IMR-90 (cell line): ENCODE data around the gene EIF2B5. TPM values are rescaled to one million over a fixed set of nuclear protein-coding genes. Genes with fewer than 3 reads are reported as not detected.
"Not testable (repeated sequence)": the region's sequence is repeated elsewhere in the genome, so short reads cannot be mapped to it uniquely, and the experiment has no call there.

Experiments used
- ATAC-seq: fragments of 200-7000 bp; cut with Tn5 transposase; 2 replicates; pipeline ENCODE4 v1.9.1; 2020; ENCODE audit warnings: low read depth, mild to moderate bottlenecking, moderate library complexity
- BruUV-seq: library from RNA; stranded (reverse); fragments of 400-500 nt; replicated peaks from 2 replicates; lab custom pipeline; 2021; lab: Mats Ljungman, UMichigan
- CTCF ChIA-PET: fragments of 300-600 bp; formaldehyde crosslinking; extraction: SDS; loops from one replicate; lab custom pipeline; 2021; ENCODE audit warnings: antibody characterized with exemption; lab: Yijun Ruan, JAX
- POLR2A ChIA-PET: fragments of 300-600 bp; sonication (Branson Sonifier 250); formaldehyde crosslinking; loops from one replicate; lab custom pipeline; 2022; ENCODE audit warnings: antibody characterized with exemption; ENCODE audit not compliant: unreplicated experiment; lab: Charles Lee
- DNase-seq: peaks from one replicate; pipeline ENCODE4 v3.0.0; 2013
- H2AFZ ChIP-seq: replicated peaks from 2 replicates; pipeline ENCODE3; 2013; ENCODE audit warnings: low read length, mild to moderate bottlenecking; ENCODE audit not compliant: poor library complexity
- H2AK5ac ChIP-seq: 2 replicates; pipeline ENCODE4 v1.6.1; 2013; ENCODE audit warnings: low read depth, low read length, inconsistent platforms
- H2AK9ac ChIP-seq: replicated peaks from 2 replicates; pipeline ENCODE3; 2013; ENCODE audit warnings: mild to moderate bottlenecking, low read depth, low read length, moderate library complexity; ENCODE audit not compliant: poor library complexity
- H2BK120ac ChIP-seq: 2 replicates; pipeline ENCODE4 v1.6.1; 2013; ENCODE audit warnings: low read depth, low read length, inconsistent platforms
- H2BK15ac ChIP-seq: 3 replicates; pipeline ENCODE4 v1.6.1; 2013; ENCODE audit warnings: low read depth, low read length, inconsistent platforms
- H2BK20ac ChIP-seq: 2 replicates; pipeline ENCODE4 v1.6.1; 2013; ENCODE audit warnings: low read depth, mild to moderate bottlenecking, inconsistent platforms, low read length, moderate library complexity
- H2BK5ac ChIP-seq: 2 replicates; pipeline ENCODE4 v1.6.1; 2013; ENCODE audit warnings: mild to moderate bottlenecking, low read depth, low read length, inconsistent platforms; ENCODE audit not compliant: poor library complexity, severe bottlenecking
- H3K14ac ChIP-seq: replicated peaks from 2 replicates; pipeline ENCODE4 v1.6.1; 2013; ENCODE audit warnings: low read depth, low read length, inconsistent platforms
- H3K18ac ChIP-seq: 2 replicates; pipeline ENCODE4 v1.6.1; 2013; ENCODE audit warnings: low read depth, low read length, control low read depth
- H3K23ac ChIP-seq: 2 replicates; pipeline ENCODE4 v1.6.1; 2013; ENCODE audit warnings: low read depth, low read length, inconsistent platforms
- H3K27ac ChIP-seq: 2 replicates; pipeline ENCODE4 v1.5.1; 2013; ENCODE audit warnings: mild to moderate bottlenecking, control low read depth, low read length; ENCODE audit not compliant: insufficient read depth
- H3K27me3 ChIP-seq: 2 replicates; pipeline ENCODE4 v1.6.1; 2013; ENCODE audit warnings: low read length; ENCODE audit not compliant: control insufficient read depth, insufficient read depth
- H3K36me3 ChIP-seq: 2 replicates; pipeline ENCODE4 v1.6.1; 2013; ENCODE audit warnings: low read length, mixed read lengths; ENCODE audit not compliant: control insufficient read depth, insufficient read depth
- H3K4ac ChIP-seq: 2 replicates; pipeline ENCODE4 v1.6.1; 2013; ENCODE audit warnings: low read depth, low read length, inconsistent platforms
- H3K4me1 ChIP-seq: 2 replicates; pipeline ENCODE4 v1.6.1; 2013; ENCODE audit warnings: low read length, mixed read lengths; ENCODE audit not compliant: control insufficient read depth, insufficient read depth
- H3K4me2 ChIP-seq: 2 replicates; pipeline ENCODE4 v1.6.1; 2013; ENCODE audit warnings: low read depth, mild to moderate bottlenecking, control low read depth, low read length, moderate library complexity
- H3K4me3 ChIP-seq: 2 replicates; pipeline ENCODE4 v1.5.1; 2013; ENCODE audit warnings: low read depth, mild to moderate bottlenecking, control low read depth, low read length, moderate library complexity; ENCODE audit not compliant: insufficient read depth
- H3K56ac ChIP-seq: 2 replicates; pipeline ENCODE4 v1.6.1; 2013; ENCODE audit warnings: low read length, inconsistent platforms; ENCODE audit not compliant: insufficient read depth; ENCODE audit errors: extremely low read depth
- H3K79me1 ChIP-seq, 2 experiments: 2 replicates each; pipeline ENCODE4 v1.6.1; 2013; ENCODE audit warnings: low read length in 2 of 2, inconsistent platforms in 1 of 2, low read depth in 1 of 2
- H3K9ac ChIP-seq: 2 replicates; pipeline ENCODE4 v1.6.1; 2013; ENCODE audit warnings: low read depth, low read length, control low read depth
- H3K9me1 ChIP-seq: 2 replicates; pipeline ENCODE4 v1.6.1; 2013; ENCODE audit warnings: low read length, inconsistent platforms; ENCODE audit not compliant: insufficient read depth
- H3K9me3 ChIP-seq: 2 replicates; pipeline ENCODE4 v1.6.1; 2013; ENCODE audit warnings: low read length; ENCODE audit not compliant: control insufficient read depth, insufficient read depth
- H4K20me1 ChIP-seq: 2 replicates; pipeline ENCODE4 v1.6.1; 2013; ENCODE audit warnings: low read length, inconsistent platforms; ENCODE audit not compliant: insufficient read depth
- H4K5ac ChIP-seq: 2 replicates; pipeline ENCODE4 v1.6.1; 2013; ENCODE audit warnings: mild to moderate bottlenecking, low read depth, low read length, control low read depth
- H4K8ac ChIP-seq, 2 experiments: 2 replicates each; pipeline ENCODE4 v1.6.1; 2013; ENCODE audit warnings: low read depth in 2 of 2, low read length in 2 of 2, control low read depth in 1 of 2, inconsistent platforms in 1 of 2
- H4K91ac ChIP-seq: 2 replicates; pipeline ENCODE4 v1.6.1; 2013; ENCODE audit warnings: low read depth, low read length, inconsistent platforms; ENCODE audit not compliant: insufficient read depth
- WGBS, 2 experiments: methylation state at CpG; one replicate each; pipeline versions ENCODE4 v1.1.5 to v1.1.7; 2013; ENCODE audit warnings: missing lambda C conversion rate in 2 of 2; ENCODE audit not compliant: insufficient read length in 1 of 2; ENCODE audit errors: extremely low coverage in 2 of 2; 5-methylcytosine and 5-hydroxymethylcytosine counted together
- dilution Hi-C: fragments of 300-500 bp; cut with HindIII; formaldehyde crosslinking; loops from one replicate; pipeline ENCODE4 v1.14.3; 2018; ENCODE audit warnings: low sequenced_read_pairs; ENCODE audit not compliant: unreplicated experiment
- in situ Hi-C: fragments of 300-500 bp; cut with MboI; formaldehyde crosslinking; loops from 3 replicates; pipeline ENCODE4 v1.14.3; 2019; ENCODE audit warnings: low sequenced_read_pairs, inconsistent platforms, mixed read lengths
- intact Hi-C: fragments of 100-400 bp; cut with micrococcal nuclease; formaldehyde crosslinking; loops from 2 replicates; pipeline ENCODE4 v1.10.0; 2022
- polyA plus RNA-seq, 3 experiments: library from polyadenylated mRNA; depleted of rRNA; stranded (reverse); fragments of >200 nt; gene quantifications; 2 replicates each; pipeline ENCODE4 v1.2.3, GENCODE V29; 2012; ENCODE audit warnings: low replicate concordance in 1 of 3
- total RNA-seq: library from RNA; depleted of rRNA; stranded (reverse); fragments of >200 nt; gene quantifications from 2 replicates; pipeline ENCODE4 v1.2.3, GENCODE V29; 2012

The EIF2B5 gene
- total and polyA plus RNA-seq, 2 of the 4 experiments (the other 2 are of a cell fraction), result 31.7 to 37.6 TPM

- H3K56ac ChIP-seq, H2BK120ac ChIP-seq, H3K27ac ChIP-seq, H3K4ac ChIP-seq, H3K4me3 ChIP-seq, H2BK5ac ChIP-seq, H2AK9ac ChIP-seq, H4K8ac ChIP-seq, H2AFZ ChIP-seq, H3K23ac ChIP-seq, H2BK15ac ChIP-seq, BruUV-seq, H4K91ac ChIP-seq, H2BK20ac ChIP-seq, intact Hi-C loops, H3K27me3 ChIP-seq, H3K18ac ChIP-seq, H3K9ac ChIP-seq, H3K4me2 ChIP-seq, H3K9me3 ChIP-seq, ATAC-seq, in situ Hi-C loops, H3K14ac ChIP-seq, CTCF ChIA-PET, DNase-seq, H2AK5ac ChIP-seq, dilution Hi-C loops, H4K5ac ChIP-seq: not testable (repeated sequence)
- peaks cover 23 to 89% of the 10 kb centered on the region in 2 experiments for H3K79me1 ChIP-seq
- H3K9me1 ChIP-seq, result peaks cover 20% of the 10 kb centered on the region; the same call in 1 of the 2 replicates
- peaks cover 55% of the 10 kb centered on the region for H3K36me3 ChIP-seq
- POLR2A ChIA-PET, result interaction anchor here (0.6 kb wide), 1 partner anchor 14 kb away, joined by 4 read pairs; no protein-coding TSS in a partner anchor
- WGBS, 2 experiments, result 92% methylated on average over 2 of the region's 8 CpGs; no CpG with 5 or more reads in 1 of the 2 experiments
- peaks cover 13% of the 10 kb centered on the region for H3K4me1 ChIP-seq
- peaks cover 82% of the 10 kb centered on the region for H4K20me1 ChIP-seq
Observed at GRCh38 chr3:184162571-184163070, 27.5 kb downstream of the EIF2B5 start.
